Renal cortex interstitium (tissue), 11 donors: ENCODE data around the gene DNAJA3. TPM values are rescaled to one million over a fixed set of nuclear protein-coding genes. Genes with fewer than 3 reads are reported as not detected.

Experiments used
- DNase-seq, 11 donors: peaks; one replicate each; pipeline ENCODE4 v3.0.0-alpha.2; 2013; ENCODE audit warnings: low read depth in 9 of 11, low spot score in 4 of 11; ENCODE audit errors: extremely low read depth in 1 of 11
- polyA plus RNA-seq, 3 donors: library from polyadenylated mRNA; unstranded; fragments of 120-200 nt; gene quantifications; one replicate each; pipeline ENCODE4 v1.2.1, GENCODE V29; 2013; ENCODE audit not compliant: insufficient read length in 3 of 3

DNAJA3 gene
- polyA plus RNA-seq, 3 donors: 38.4 to 47.0 (median 40.4) TPM

GRCh38 chr16:4487955-4488498 is 62.4 kb downstream of the DNAJA3 start:
- DNase-seq: peak in 2 of 11 donors; percentile 36 to 58

GRCh38 chr16:4488499-4488967 is 62.9 kb downstream of the DNAJA3 start:
- DNase-seq: peak in 2 of 11 donors; percentile 18 to 47

- DNase-seq: no peak
Observed at GRCh38 chr16:4489030-4489429, 63.4 kb downstream of the DNAJA3 start.

GRCh38 chr16:4491898-4492297 is 66.2 kb downstream of the DNAJA3 start:
- DNase-seq: no peak

GRCh38 chr16:4494746-4495490 is 69.2 kb downstream of the DNAJA3 start:
- DNase-seq: no peak

- no peak for DNase-seq
Observed at GRCh38 chr16:4495766-4496165, 70.1 kb downstream of the DNAJA3 start.

- no peak for DNase-seq
Observed at GRCh38 chr16:4496305-4496704, 70.6 kb downstream of the DNAJA3 start.

- DNase-seq: no peak
Observed at GRCh38 chr16:4498546-4499195, 73.0 kb downstream of the DNAJA3 start.

GRCh38 chr16:4499196-4499555 is 73.5 kb downstream of the DNAJA3 start:
- no peak for DNase-seq

GRCh38 chr16:4500272-4500671 is 74.6 kb downstream of the DNAJA3 start:
- no peak for DNase-seq

GRCh38 chr16:4501071-4501478 is 75.4 kb downstream of the DNAJA3 start:
- DNase-seq: no peak

- DNase-seq: no peak
Observed at GRCh38 chr16:4505356-4506147, 79.9 kb downstream of the DNAJA3 start.

Other genes starting within 250 kb of the DNAJA3 start
- 1 to 10 TPM in 1 of 3 donors, under 1 TPM in 2; 0.76 to 1.4 (median 0.98) TPM for gene SRL, start 183.8 kb upstream of the DNAJA3 start, polyA plus RNA-seq
- 10 to 100 TPM; 23.5 to 25.6 (median 25.4) TPM for gene TFAP4, start 152.8 kb upstream of the DNAJA3 start, polyA plus RNA-seq
- 10 to 100 TPM; 29.1 to 51.0 (median 46.0) TPM for gene GLIS2, start 109.8 kb upstream of the DNAJA3 start, polyA plus RNA-seq
- 10 to 100 TPM; 17.0 to 35.2 (median 27.2) TPM for gene PAM16, start 74.5 kb upstream of the DNAJA3 start, polyA plus RNA-seq
- 10 to 100 TPM; 30.0 to 64.1 (median 57.5) TPM for gene VASN, start 54.0 kb upstream of the DNAJA3 start, polyA plus RNA-seq
- gene CORO7, start 9.3 kb upstream of the DNAJA3 start, polyA plus RNA-seq: 10 to 100 TPM; 14.7 to 26.7 (median 21.5) TPM
- 10 to 100 TPM; 32.3 to 54.2 (median 43.5) TPM for gene NMRAL1, start 48.8 kb downstream of the DNAJA3 start, polyA plus RNA-seq
- gene HMOX2, start 50.5 kb downstream of the DNAJA3 start, polyA plus RNA-seq: 10 to 100 TPM; 42.0 to 50.8 (median 42.4) TPM
- 10 to 100 TPM; 27.9 to 33.2 (median 31.3) TPM for gene CDIP1, start 112.9 kb downstream of the DNAJA3 start, polyA plus RNA-seq
- under 1 TPM; 0.16 to 0.27 (median 0.24) TPM for gene C16orf96, start 130.5 kb downstream of the DNAJA3 start, polyA plus RNA-seq
- 10 to 100 TPM; 11.6 to 31.8 (median 23.5) TPM for gene UBALD1, start 189.0 kb downstream of the DNAJA3 start, polyA plus RNA-seq
- 10 to 100 TPM; 42.5 to 68.9 (median 51.9) TPM for gene MGRN1, start 199.0 kb downstream of the DNAJA3 start, polyA plus RNA-seq